ENCODE results near the gene INPP4B. TPM values are rescaled to one million over a fixed set of nuclear protein-coding genes. Genes with fewer than 3 reads are reported as not detected.

Gene INPP4B
- total and polyA plus RNA-seq, 2 donors from 2014 or later: 2.6 to 18.9 TPM

DNA sequence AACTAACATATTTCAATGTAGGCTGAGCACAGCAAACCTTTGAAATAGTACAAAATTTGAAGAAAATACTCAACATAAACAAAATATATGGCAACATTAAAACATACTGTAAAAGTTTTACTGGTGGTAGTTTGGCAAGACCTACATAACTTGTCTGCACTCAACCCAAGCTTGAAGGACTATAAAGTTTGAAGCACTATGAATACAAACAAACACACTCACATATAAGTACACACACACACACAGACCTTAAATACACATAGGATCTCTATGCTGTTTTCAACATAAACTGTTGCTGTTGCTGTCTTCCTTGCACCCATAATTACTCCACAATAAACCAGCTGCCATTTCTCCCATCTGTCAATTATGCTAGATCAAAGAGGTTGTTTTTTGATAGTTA is 620.1 kb downstream of the INPP4B start:
- Histone ChIP-seq H3K4me1 (ENCODE audit: control insufficient read depth in 2 of 3, insufficient read depth in 2 of 3, low read depth in 1 of 3, low read length in 3 of 3) (no peaks in the 10 kb centered on the region), H3K36me3 (ENCODE audit: control insufficient read depth in 2 of 3, insufficient read depth in 3 of 3, low read length in 3 of 3) (no peaks in the 10 kb centered on the region), H3K27ac (ENCODE audit: low read depth in 2 of 2, low read length in 2 of 2) (no peak overlapping the region), H3K4me3 (ENCODE audit: low read length in 3 of 3) (no peak overlapping the region), H3K9ac (ENCODE audit: low read length in 3 of 3) (no peak overlapping the region), H3K27me3 (ENCODE audit: control insufficient read depth, insufficient read depth, low read length) (no peaks in the 10 kb centered on the region), H3K9me3 (ENCODE audit: control insufficient read depth in 2 of 3, insufficient read depth in 1 of 3, low read length in 3 of 3) (no peaks in the 10 kb centered on the region)
- TF ChIP-seq, protein P1, sequence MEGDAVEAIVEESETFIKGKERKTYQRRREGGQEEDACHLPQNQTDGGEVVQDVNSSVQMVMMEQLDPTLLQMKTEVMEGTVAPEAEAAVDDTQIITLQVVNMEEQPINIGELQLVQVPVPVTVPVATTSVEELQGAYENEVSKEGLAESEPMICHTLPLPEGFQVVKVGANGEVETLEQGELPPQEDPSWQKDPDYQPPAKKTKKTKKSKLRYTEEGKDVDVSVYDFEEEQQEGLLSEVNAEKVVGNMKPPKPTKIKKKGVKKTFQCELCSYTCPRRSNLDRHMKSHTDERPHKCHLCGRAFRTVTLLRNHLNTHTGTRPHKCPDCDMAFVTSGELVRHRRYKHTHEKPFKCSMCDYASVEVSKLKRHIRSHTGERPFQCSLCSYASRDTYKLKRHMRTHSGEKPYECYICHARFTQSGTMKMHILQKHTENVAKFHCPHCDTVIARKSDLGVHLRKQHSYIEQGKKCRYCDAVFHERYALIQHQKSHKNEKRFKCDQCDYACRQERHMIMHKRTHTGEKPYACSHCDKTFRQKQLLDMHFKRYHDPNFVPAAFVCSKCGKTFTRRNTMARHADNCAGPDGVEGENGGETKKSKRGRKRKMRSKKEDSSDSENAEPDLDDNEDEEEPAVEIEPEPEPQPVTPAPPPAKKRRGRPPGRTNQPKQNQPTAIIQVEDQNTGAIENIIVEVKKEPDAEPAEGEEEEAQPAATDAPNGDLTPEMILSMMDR (IDR thresholded peaks at IDR 0.05; ENCODE audit: borderline replicate concordance, extremely low read depth, insufficient read depth): no peak
- intact Hi-C loops (cut with DNase I): no loop called here
- FAIRE-seq: no peak
- no peak for DNase-seq

GRCh38 chr4:142222127-142222526 is 624.0 kb downstream of the INPP4B start:
- no peak for DNase-seq
- Histone ChIP-seq H3K36me3 (ENCODE audit: control insufficient read depth in 2 of 3, insufficient read depth in 3 of 3, low read length in 3 of 3) (no peaks in the 10 kb centered on the region), H3K9me3 (ENCODE audit: control insufficient read depth in 2 of 3, insufficient read depth in 1 of 3, low read length in 3 of 3) (no peaks in the 10 kb centered on the region), H3K27ac (ENCODE audit: low read depth in 2 of 2, low read length in 2 of 2) (no peak overlapping the region), H3K27me3 (ENCODE audit: control insufficient read depth, insufficient read depth, low read length) (no peaks in the 10 kb centered on the region), H3K9ac (ENCODE audit: low read length in 3 of 3) (no peak overlapping the region), H3K4me1 (ENCODE audit: control insufficient read depth in 2 of 3, insufficient read depth in 2 of 3, low read depth in 1 of 3, low read length in 3 of 3) (no peaks in the 10 kb centered on the region), H3K4me3 (ENCODE audit: low read length in 3 of 3) (no peak overlapping the region)
- intact Hi-C loops (cut with DNase I): no loop called here
- TF ChIP-seq, protein P1 (IDR thresholded peaks at IDR 0.05; ENCODE audit: borderline replicate concordance, extremely low read depth, insufficient read depth): no peak
- no peak for FAIRE-seq

GRCh38 chr4:142218726-142219125 is 627.4 kb downstream of the INPP4B start:
- FAIRE-seq (no peak), DNase-seq (no peak)
- Histone ChIP-seq H3K4me3 (ENCODE audit: low read length in 3 of 3) (no peak overlapping the region), H3K27me3 (ENCODE audit: control insufficient read depth, insufficient read depth, low read length) (no peaks in the 10 kb centered on the region), H3K27ac (ENCODE audit: low read depth in 2 of 2, low read length in 2 of 2) (no peak overlapping the region), H3K9ac (ENCODE audit: low read length in 3 of 3) (no peak overlapping the region), H3K4me1 (ENCODE audit: control insufficient read depth in 2 of 3, insufficient read depth in 2 of 3, low read depth in 1 of 3, low read length in 3 of 3) (no peaks in the 10 kb centered on the region), H3K9me3 (ENCODE audit: control insufficient read depth in 2 of 3, insufficient read depth in 1 of 3, low read length in 3 of 3) (no peaks in the 10 kb centered on the region), H3K36me3 (ENCODE audit: control insufficient read depth in 2 of 3, insufficient read depth in 3 of 3, low read length in 3 of 3) (no peaks in the 10 kb centered on the region)
- intact Hi-C loops (cut with DNase I): no loop called here
- TF ChIP-seq, protein P1 (IDR thresholded peaks at IDR 0.05; ENCODE audit: borderline replicate concordance, extremely low read depth, insufficient read depth): no peak

- Histone ChIP-seq H3K9ac (ENCODE audit: low read length in 3 of 3) (no peak overlapping the region), H3K27ac (ENCODE audit: low read depth in 2 of 2, low read length in 2 of 2) (no peak overlapping the region), H3K9me3 (ENCODE audit: control insufficient read depth in 2 of 3, insufficient read depth in 1 of 3, low read length in 3 of 3) (no peaks in the 10 kb centered on the region), H3K4me1 (ENCODE audit: control insufficient read depth in 2 of 3, insufficient read depth in 2 of 3, low read depth in 1 of 3, low read length in 3 of 3) (no peaks in the 10 kb centered on the region), H3K4me3 (ENCODE audit: low read length in 3 of 3) (no peak overlapping the region), H3K36me3 (ENCODE audit: control insufficient read depth in 2 of 3, insufficient read depth in 3 of 3, low read length in 3 of 3) (no peaks in the 10 kb centered on the region), H3K27me3 (ENCODE audit: control insufficient read depth, insufficient read depth, low read length) (no peaks in the 10 kb centered on the region)
- FAIRE-seq (no peak), DNase-seq (no peak)
- TF ChIP-seq, protein P1 (IDR thresholded peaks at IDR 0.05; ENCODE audit: borderline replicate concordance, extremely low read depth, insufficient read depth): no peak
- intact Hi-C loops (cut with DNase I): no loop called here
These were observed 634.7 kb downstream of the INPP4B start for GRCh38 chr4:142211444-142211843.
